Peyer's patch (tissue), 4 donors: Measurements from ENCODE around the gene ATP2B3.

ENCODE experiments used
- POLR2A ChIP-seq, 2 donors: fragments of 450-650 bp; IDR thresholded peaks; one replicate each; pipeline ENCODE4 v1.5.1; 2017; ENCODE audit warnings: antibody characterized with exemption in 2 of 2, mild to moderate bottlenecking in 2 of 2, moderate library complexity in 2 of 2
- TF ChIP-seq, protein P1 (sequence below), 6 experiments: fragments of 450-650 bp in 4 of 6; fragments of 200-600 bp in 2 of 6; sonication (generic) in 1 of 6; IDR thresholded peaks; one replicate each; pipeline ENCODE4 v1.5.1; 2017 to 2019; ENCODE audit warnings: antibody characterized with exemption in 6 of 6, mild to moderate bottlenecking in 3 of 6, moderate library complexity in 1 of 6

GRCh38 chrX:153525451-153525850 lies 8.0 kb downstream of the ATP2B3 start:
- TF ChIP-seq, protein P1, sequence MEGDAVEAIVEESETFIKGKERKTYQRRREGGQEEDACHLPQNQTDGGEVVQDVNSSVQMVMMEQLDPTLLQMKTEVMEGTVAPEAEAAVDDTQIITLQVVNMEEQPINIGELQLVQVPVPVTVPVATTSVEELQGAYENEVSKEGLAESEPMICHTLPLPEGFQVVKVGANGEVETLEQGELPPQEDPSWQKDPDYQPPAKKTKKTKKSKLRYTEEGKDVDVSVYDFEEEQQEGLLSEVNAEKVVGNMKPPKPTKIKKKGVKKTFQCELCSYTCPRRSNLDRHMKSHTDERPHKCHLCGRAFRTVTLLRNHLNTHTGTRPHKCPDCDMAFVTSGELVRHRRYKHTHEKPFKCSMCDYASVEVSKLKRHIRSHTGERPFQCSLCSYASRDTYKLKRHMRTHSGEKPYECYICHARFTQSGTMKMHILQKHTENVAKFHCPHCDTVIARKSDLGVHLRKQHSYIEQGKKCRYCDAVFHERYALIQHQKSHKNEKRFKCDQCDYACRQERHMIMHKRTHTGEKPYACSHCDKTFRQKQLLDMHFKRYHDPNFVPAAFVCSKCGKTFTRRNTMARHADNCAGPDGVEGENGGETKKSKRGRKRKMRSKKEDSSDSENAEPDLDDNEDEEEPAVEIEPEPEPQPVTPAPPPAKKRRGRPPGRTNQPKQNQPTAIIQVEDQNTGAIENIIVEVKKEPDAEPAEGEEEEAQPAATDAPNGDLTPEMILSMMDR (IDR thresholded peaks at IDR 0.05): no peak
- no peak for TF ChIP-seq POLR2A (IDR thresholded peaks at IDR 0.05)
